Retinal pigment epithelial cell (primary cell): ENCODE results near the gene ZNF446.

ENCODE experiments used
- DNase-seq: peaks from one replicate; pipeline ENCODE4 v3.0.0-alpha.2; 2010; ENCODE audit warnings: low read depth
- H3K4me3 ChIP-seq: 2 replicates; pipeline ENCODE4 v1.5.1; 2011; ENCODE audit warnings: mild to moderate bottlenecking, low read length, control low read depth, moderate library complexity
- TF ChIP-seq, protein P1 (sequence below): conservative IDR thresholded peaks from 2 replicates; pipeline ENCODE4 v1.5.1; 2011; ENCODE audit warnings: low read depth, low read length, control low read depth, inconsistent platforms

Gene ZNF446

GRCh38 chr19:58521651-58522050 is 45.5 kb downstream of the ZNF446 start:
- DNase-seq: no peak
- TF ChIP-seq, protein P1, sequence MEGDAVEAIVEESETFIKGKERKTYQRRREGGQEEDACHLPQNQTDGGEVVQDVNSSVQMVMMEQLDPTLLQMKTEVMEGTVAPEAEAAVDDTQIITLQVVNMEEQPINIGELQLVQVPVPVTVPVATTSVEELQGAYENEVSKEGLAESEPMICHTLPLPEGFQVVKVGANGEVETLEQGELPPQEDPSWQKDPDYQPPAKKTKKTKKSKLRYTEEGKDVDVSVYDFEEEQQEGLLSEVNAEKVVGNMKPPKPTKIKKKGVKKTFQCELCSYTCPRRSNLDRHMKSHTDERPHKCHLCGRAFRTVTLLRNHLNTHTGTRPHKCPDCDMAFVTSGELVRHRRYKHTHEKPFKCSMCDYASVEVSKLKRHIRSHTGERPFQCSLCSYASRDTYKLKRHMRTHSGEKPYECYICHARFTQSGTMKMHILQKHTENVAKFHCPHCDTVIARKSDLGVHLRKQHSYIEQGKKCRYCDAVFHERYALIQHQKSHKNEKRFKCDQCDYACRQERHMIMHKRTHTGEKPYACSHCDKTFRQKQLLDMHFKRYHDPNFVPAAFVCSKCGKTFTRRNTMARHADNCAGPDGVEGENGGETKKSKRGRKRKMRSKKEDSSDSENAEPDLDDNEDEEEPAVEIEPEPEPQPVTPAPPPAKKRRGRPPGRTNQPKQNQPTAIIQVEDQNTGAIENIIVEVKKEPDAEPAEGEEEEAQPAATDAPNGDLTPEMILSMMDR: no peak
- H3K4me3 ChIP-seq: no peak overlapping the region

DNA sequence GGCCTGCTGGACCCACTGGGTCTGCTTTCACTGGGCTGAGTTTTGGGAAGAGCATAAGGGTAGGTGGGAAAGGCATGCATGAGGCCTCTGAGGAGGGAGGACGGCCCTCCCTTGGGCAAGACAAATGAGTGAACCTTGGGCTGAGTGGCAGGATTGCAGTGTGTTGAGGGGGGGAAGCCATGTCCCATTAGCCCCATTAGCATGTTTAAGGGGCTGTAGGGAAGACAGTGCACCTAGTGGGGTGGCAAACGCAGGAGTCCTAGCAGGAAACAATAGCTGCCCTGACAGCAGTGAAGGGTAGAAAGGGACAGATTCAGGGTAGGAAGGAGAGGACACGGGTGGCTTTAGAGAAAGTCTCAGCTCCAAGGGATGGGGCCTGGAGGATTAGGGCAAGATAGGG is 46.6 kb downstream of the ZNF446 start:
- DNase-seq: no peak
- TF ChIP-seq, protein P1: no peak
- H3K4me3 ChIP-seq: no peak overlapping the region

GRCh38 chr19:58529405-58529804 is 53.3 kb downstream of the ZNF446 start:
- no peak for DNase-seq

More at GRCh38 chr19:58529405-58529804, 53.3 kb downstream of the ZNF446 start:
- H3K4me3 ChIP-seq: no peak overlapping the region
- TF ChIP-seq, protein P1: no peak
